Esophagus muscularis mucosa (tissue), 4 donors: Measurements from ENCODE around the gene RUNX3. TPM values are rescaled to one million over a fixed set of nuclear protein-coding genes. Genes with fewer than 3 reads are reported as not detected.
A peak's percentile ranks its signal among the peaks of the same experiment; 100 is the strongest.

Source experiments
- DNase-seq: peaks from one replicate; pipeline ENCODE4 v3.0.0-alpha.2; 2017; ENCODE audit errors: extremely low spot score
- H3K27ac ChIP-seq, 4 donors: fragments of 200-600 bp; sonication (generic); replicated peaks in 1 of 4; 1 replicate in 3 of 4; 2 replicates in 1 of 4; pipeline ENCODE4 v1.5.1; 2016 to 2019; ENCODE audit warnings: mild to moderate bottlenecking in 1 of 4
- H3K27me3 ChIP-seq, 4 donors: fragments of 200-600 bp; sonication (generic); one replicate each; pipeline versions ENCODE4 v1.5.1 to v1.6.0; 2016 to 2019
- H3K36me3 ChIP-seq, 4 donors: fragments of 200-600 bp; sonication (generic); one replicate each; pipeline ENCODE4 v1.5.1; 2016 to 2019
- H3K4me1 ChIP-seq, 4 donors: fragments of 200-600 bp; sonication (generic); one replicate each; pipeline ENCODE4 v1.5.1; 2016 to 2019
- H3K4me3 ChIP-seq, 4 donors: fragments of 200-600 bp; sonication (generic); 1 replicate in 2 of 4; 2 replicates in 2 of 4; pipeline ENCODE4 v1.5.1; 2016 to 2019; ENCODE audit warnings: mild to moderate bottlenecking in 4 of 4, moderate library complexity in 1 of 4
- H3K9me3 ChIP-seq, 4 donors: fragments of 200-600 bp; sonication (generic); 1 replicate in 3 of 4; 2 replicates in 1 of 4; pipeline ENCODE4 v1.5.1; 2016 to 2019
- CTCF ChIP-seq, 3 experiments: fragments of 200-600 bp in 2 of 3; fragments of 450-650 bp in 1 of 3; sonication (generic) in 2 of 3; IDR thresholded peaks; one replicate each; pipeline ENCODE4 v1.5.1; 2017 to 2019; ENCODE audit warnings: antibody characterized with exemption in 3 of 3, mild to moderate bottlenecking in 2 of 3, moderate library complexity in 1 of 3
- EP300 ChIP-seq: sonication (generic); formaldehyde crosslinking; IDR thresholded peaks from one replicate; pipeline ENCODE4 v1.6.1; 2017; ENCODE audit warnings: antibody characterized with exemption
- POLR2A ChIP-seq: fragments of 450-650 bp; IDR thresholded peaks from one replicate; pipeline ENCODE4 v1.6.1; 2017; ENCODE audit warnings: antibody characterized with exemption, moderate library complexity, mild to moderate bottlenecking, low read depth
- POLR2AphosphoS5 ChIP-seq, 2 donors: sonication (generic); formaldehyde crosslinking; IDR thresholded peaks; one replicate each; pipeline ENCODE4 v1.6.1; 2017; ENCODE audit warnings: antibody characterized with exemption in 2 of 2
- WGBS: methylation state at CpG from one replicate; pipeline ENCODE4 v1.1.5; 2018; 5-methylcytosine and 5-hydroxymethylcytosine counted together
- intact Hi-C: fragments of 100-400 bp; cut with DNase I; formaldehyde crosslinking; loops from one replicate; pipeline ENCODE4 v1.15.1; 2023
- total RNA-seq, 4 donors: library from RNA; depleted of rRNA; stranded (reverse); fragments of >200 nt; gene quantifications; one replicate each; pipeline versions ENCODE4 v1.1.0 to v1.2.1, GENCODE V29; 2016

The RUNX3 gene
- total RNA-seq, 4 donors from 2014 or later: 0.91 to 4.4 (median 2.3) TPM

- Histone ChIP-seq H3K27me3 (peaks cover 0 to 98% (median 75%) of the 10 kb centered on the region in 4 donors), H3K4me3 (peak overlapping the region; percentile 32 to 44 (median 34)), H3K27ac (no peak overlapping the region), H3K36me3 (no peaks in the 10 kb centered on the region), H3K9me3 (no peaks in the 10 kb centered on the region), H3K4me1 (peaks cover 19 to 48% (median 42%) of the 10 kb centered on the region in 4 donors)
- WGBS: 30% methylated on average over 49 of the region's 63 CpGs
- no peak for DNase-seq
- intact Hi-C loops: loop anchor here (10.0 kb wide), 2 partner anchors 163 to 273 kb away; no protein-coding TSS in a partner anchor
- no peak for TF ChIP-seq POLR2A
- TF ChIP-seq POLR2AphosphoS5 (IDR thresholded peaks at IDR 0.05): peak in 1 of 2 donors; percentile 28
Measured at GRCh38 chr1:24931468-24932231, 1.6 kb upstream of the RUNX3 start.

GRCh38 chr1:24931146-24931467, 1.0 kb upstream of the RUNX3 start:
- Histone ChIP-seq H3K27ac (no peak overlapping the region), H3K27me3 (peaks cover 0 to 98% (median 80%) of the 10 kb centered on the region in 4 donors), H3K4me3 (no peak overlapping the region), H3K4me1 (peaks cover 23 to 52% (median 42%) of the 10 kb centered on the region in 4 donors), H3K9me3 (no peaks in the 10 kb centered on the region), H3K36me3 (no peaks in the 10 kb centered on the region)
- intact Hi-C loops: loop anchor here (10.0 kb wide), 2 partner anchors 164 to 274 kb away; no protein-coding TSS in a partner anchor
- DNase-seq: no peak
- WGBS: 44% methylated on average over 19 of the region's 21 CpGs
- TF ChIP-seq POLR2A (no peak), POLR2AphosphoS5 (IDR thresholded peaks at IDR 0.05) (no peak), CTCF (IDR thresholded peaks at IDR 0.05) (no peak), EP300 (no peak)

- peaks cover 23 to 52% (median 42%) of the 10 kb centered on the region in 4 donors for H3K4me1 ChIP-seq
- peak overlapping the region; percentile 42 to 57 (median 44) for H3K4me3 ChIP-seq
- no peak for DNase-seq
- WGBS: 5% methylated on average over 16 of the region's 129 CpGs
- H3K36me3 ChIP-seq: no peaks in the 10 kb centered on the region
- intact Hi-C loops: loop anchor here (10.0 kb wide), 2 partner anchors 165 to 275 kb away; no protein-coding TSS in a partner anchor
- H3K27me3 ChIP-seq: peaks cover 0 to 98% (median 89%) of the 10 kb centered on the region in 4 donors
- H3K27ac ChIP-seq: peak overlapping the region in 3 of 4 donors; percentile 23 to 57 (median 56)
- no peaks in the 10 kb centered on the region for H3K9me3 ChIP-seq
- no peak for TF ChIP-seq CTCF (IDR thresholded peaks at IDR 0.05)
- TF ChIP-seq EP300: no peak
- no peak for TF ChIP-seq POLR2AphosphoS5 (IDR thresholded peaks at IDR 0.05)
- TF ChIP-seq POLR2A: no peak
Measured at GRCh38 chr1:24929398-24930259, 447 bp downstream of the RUNX3 start.

GRCh38 chr1:24928689-24929397, 1.2 kb downstream of the RUNX3 start:
- peaks cover 23 to 52% (median 42%) of the 10 kb centered on the region in 4 donors for H3K4me1 ChIP-seq
- no peak for DNase-seq
- no peak for TF ChIP-seq EP300
- TF ChIP-seq POLR2AphosphoS5 (IDR thresholded peaks at IDR 0.05): no peak
- TF ChIP-seq CTCF (IDR thresholded peaks at IDR 0.05): no peak
- TF ChIP-seq POLR2A: no peak
- H3K9me3 ChIP-seq: no peaks in the 10 kb centered on the region
- peak overlapping the region in 3 of 4 donors; percentile 23 to 57 (median 56) for H3K27ac ChIP-seq
- H3K27me3 ChIP-seq: peaks cover 0 to 98% (median 84%) of the 10 kb centered on the region in 4 donors
- no peaks in the 10 kb centered on the region for H3K36me3 ChIP-seq
- peak overlapping the region; percentile 42 to 57 (median 44) for H3K4me3 ChIP-seq
- WGBS: 5% methylated on average over 31 of the region's 48 CpGs
- intact Hi-C loops: no loop called here
